ENCODE results near the gene SCUBE1. TPM values are rescaled to one million over a fixed set of nuclear protein-coding genes. Genes with fewer than 3 reads are reported as not detected.

The SCUBE1 gene
- total RNA-seq, 1 experiment from 2014 or later, result not detected

- CTCF ChIA-PET, result interaction anchor here (0.6 to 2.5 kb wide), 11 partner anchors 12 to 159 kb away, joined by 3 to 40 read pairs (median 5); no protein-coding TSS in a partner anchor
- DNase-seq (ENCODE audit: low read depth, low spot score) (peak; percentile 5), ATAC-seq (peak; percentile 76)
- in situ Hi-C loops (cut with HindIII; ENCODE audit: low pct_unique_long_range_greater_than_20kb, low sequenced_read_pairs) (no loop called here), intact Hi-C loops (cut with micrococcal nuclease; ENCODE audit: unreplicated experiment) (loop anchor here (2.0 kb wide), 1 partner anchor 72 kb away; no protein-coding TSS in a partner anchor)
- Histone ChIP-seq H3K4me3 (ENCODE audit: low read depth in 2 of 2, low read length in 2 of 2) (no peak overlapping the region), H3K27ac (ENCODE audit: low read length) (no peak overlapping the region), H3K9me3 (ENCODE audit: control insufficient read depth, insufficient read depth, low read depth, low read length) (no peaks in the 10 kb centered on the region), H3K4me1 (ENCODE audit: control insufficient read depth, insufficient read depth, low read length) (no peaks in the 10 kb centered on the region), H3K36me3 (ENCODE audit: control insufficient read depth, insufficient read depth, low read length) (no peaks in the 10 kb centered on the region), H3K27me3 (ENCODE audit: control insufficient read depth, insufficient read depth, low read length) (no peaks in the 10 kb centered on the region)
- no TSS peak for BruUV-seq (replicated peaks)
- TF ChIP-seq CTCF (IDR thresholded peaks at IDR 0.05) (peak; percentile 81), SIN3A (IDR thresholded peaks at IDR 0.05; ENCODE audit: borderline replicate concordance, insufficient read depth, low read depth, low read length) (no peak), POLR2AphosphoS5 (IDR thresholded peaks at IDR 0.05; ENCODE audit: low read depth, low read length) (no peak)
- POLR2A ChIA-PET, result no interaction called here
Observed at GRCh38 chr22:43346521-43346929, 3.4 kb upstream of the SCUBE1 start.

GRCh38 chr22:43345761-43346301 is 2.7 kb upstream of the SCUBE1 start:
- ATAC-seq (no peak), DNase-seq (ENCODE audit: low read depth, low spot score) (no peak)
- CTCF ChIA-PET, result interaction anchor here (1.0 to 2.5 kb wide), 9 partner anchors 11 to 158 kb away, joined by 3 to 40 read pairs (median 5); no protein-coding TSS in a partner anchor
- in situ Hi-C loops (cut with HindIII; ENCODE audit: low pct_unique_long_range_greater_than_20kb, low sequenced_read_pairs), result no loop called here
- TF ChIP-seq SIN3A (IDR thresholded peaks at IDR 0.05; ENCODE audit: borderline replicate concordance, insufficient read depth, low read depth, low read length) (no peak), REST (IDR thresholded peaks at IDR 0.05; ENCODE audit: insufficient read depth in 1 of 2, low read depth in 2 of 2, low read length in 1 of 2) (no peak), POLR2AphosphoS5 (IDR thresholded peaks at IDR 0.05; ENCODE audit: low read depth, low read length) (no peak), CTCF (IDR thresholded peaks at IDR 0.05) (no peak), TCF7L2 (IDR thresholded peaks at IDR 0.05; ENCODE audit: low read depth, low read length) (no peak)
- Histone ChIP-seq H3K4me3 (ENCODE audit: low read depth in 2 of 2, low read length in 2 of 2) (no peak overlapping the region), H3K27me3 (ENCODE audit: control insufficient read depth, insufficient read depth, low read length) (no peaks in the 10 kb centered on the region), H3K36me3 (ENCODE audit: control insufficient read depth, insufficient read depth, low read length) (no peaks in the 10 kb centered on the region), H3K4me1 (ENCODE audit: control insufficient read depth, insufficient read depth, low read length) (no peaks in the 10 kb centered on the region), H3K27ac (ENCODE audit: low read length) (no peak overlapping the region), H3K9me3 (ENCODE audit: control insufficient read depth, insufficient read depth, low read depth, low read length) (no peaks in the 10 kb centered on the region)
- POLR2A ChIA-PET, result no interaction called here
- BruUV-seq (replicated peaks), result no TSS peak
- intact Hi-C loops (cut with micrococcal nuclease; ENCODE audit: unreplicated experiment), result loop anchor here (2.0 kb wide), 1 partner anchor 71 kb away; no protein-coding TSS in a partner anchor
